Sigmoid colon (tissue), 7 donors: Measurements from ENCODE around the gene MCTP1. TPM values are rescaled to one million over a fixed set of nuclear protein-coding genes. Genes with fewer than 3 reads are reported as not detected.

ENCODE experiments used
- DNase-seq: peaks from one replicate; pipeline ENCODE4 v3.0.0-alpha.2; 2019
- H3K27ac ChIP-seq, 4 donors: fragments of 200-600 bp; sonication (generic); one replicate each; pipeline ENCODE4 v1.5.1; 2016 to 2019; ENCODE audit warnings: mild to moderate bottlenecking in 1 of 4
- H3K27me3 ChIP-seq, 3 donors: fragments of 200-600 bp; sonication (generic); one replicate each; pipeline ENCODE4 v1.5.1; 2019; ENCODE audit warnings: mild to moderate bottlenecking in 1 of 3
- H3K36me3 ChIP-seq, 4 donors: fragments of 200-600 bp; sonication (generic); one replicate each; pipeline ENCODE4 v1.5.1; 2016 to 2019
- H3K4me1 ChIP-seq, 4 donors: fragments of 200-600 bp; sonication (generic); one replicate each; pipeline ENCODE4 v1.5.1; 2017 to 2019
- H3K4me3 ChIP-seq, 4 donors: fragments of 200-600 bp; sonication (generic); one replicate each; pipeline ENCODE4 v1.5.1; 2017 to 2019; ENCODE audit warnings: mild to moderate bottlenecking in 2 of 4, moderate library complexity in 1 of 4
- H3K9me3 ChIP-seq, 4 donors: fragments of 200-600 bp in 3 of 4; sonication (generic) in 3 of 4; one replicate each; pipeline versions ENCODE4 v1.5.1 to v1.6.1; 2013 to 2019
- CTCF ChIP-seq, 4 experiments: fragments of 450-650 bp in 3 of 4; fragments of 200-600 bp in 1 of 4; IDR thresholded peaks; one replicate each; pipeline ENCODE4 v1.5.1; 2016 to 2019; ENCODE audit warnings: antibody characterized with exemption in 4 of 4, mild to moderate bottlenecking in 3 of 4, moderate library complexity in 2 of 4
- EP300 ChIP-seq, 4 donors: sonication (generic); formaldehyde crosslinking; IDR thresholded peaks; one replicate each; pipeline ENCODE4 v1.6.1; 2017; ENCODE audit warnings: antibody characterized with exemption in 4 of 4
- POLR2A ChIP-seq, 2 donors: fragments of 450-650 bp; IDR thresholded peaks; one replicate each; pipeline ENCODE4 v1.6.1; 2016; ENCODE audit warnings: antibody characterized with exemption in 2 of 2, mild to moderate bottlenecking in 2 of 2, moderate library complexity in 2 of 2
- POLR2AphosphoS5 ChIP-seq, 4 donors: sonication (generic); formaldehyde crosslinking; IDR thresholded peaks; one replicate each; pipeline ENCODE4 v1.6.1; 2017; ENCODE audit warnings: antibody characterized with exemption in 4 of 4
- WGBS, 2 donors: extraction: QIAGEN DNeasy Blood & Tissue Kit; methylation state at CpG; one replicate each; pipeline ENCODE4 v1.1.7; 2013; 5-methylcytosine and 5-hydroxymethylcytosine counted together
- intact Hi-C: fragments of 100-400 bp; cut with DNase I; formaldehyde crosslinking; loops from one replicate; pipeline ENCODE4 v1.15.1; 2023
- polyA plus RNA-seq, 3 donors: library from polyadenylated mRNA; stranded (reverse); fragments of 200-250 nt; gene quantifications; one replicate each; pipeline ENCODE4 v1.2.3, GENCODE V29; 2013
- total RNA-seq, 4 donors: library from RNA; depleted of rRNA; stranded (reverse); fragments of >200 nt; gene quantifications; one replicate each; pipeline ENCODE4 v1.1.0, GENCODE V29; 2016
- donor health status: healthy with polysubstance abuse.
- donor health status: Bipolar disorder and iron deficiency.
- donor health status: healthy.

Gene MCTP1
- total and polyA plus RNA-seq, 7 donors = 2.1 to 20.5 (median 12.5) TPM

- no peaks in the 10 kb centered on the region for H3K4me1 ChIP-seq
- 25 to 65% methylated on average over 1 of the region's 1 CpG for WGBS, 2 donors
- DNase-seq = no peak
- H3K4me3 ChIP-seq = no peak overlapping the region
- no peak overlapping the region for H3K27ac ChIP-seq
- TF ChIP-seq CTCF (IDR thresholded peaks at IDR 0.05) (no peak), EP300 (IDR thresholded peaks at IDR 0.05) (no peak), POLR2A (IDR thresholded peaks at IDR 0.05) (no peak), POLR2AphosphoS5 (IDR thresholded peaks at IDR 0.05) (no peak)
- intact Hi-C loops = no loop called here
- no peaks in the 10 kb centered on the region for H3K36me3 ChIP-seq
- no peaks in the 10 kb centered on the region for H3K27me3 ChIP-seq
- no peaks in the 10 kb centered on the region for H3K9me3 ChIP-seq
Measured at GRCh38 chr5:95050708-95051107, 234.2 kb downstream of the MCTP1 start.

GRCh38 chr5:95048628-95049027, 236.3 kb downstream of the MCTP1 start:
- 61 to 75% methylated on average over 1 of the region's 1 CpG for WGBS, 2 donors
- Histone ChIP-seq H3K4me1 (peaks cover 0 to 3% (median 0%) of the 10 kb centered on the region in 4 donors), H3K27ac (no peak overlapping the region), H3K9me3 (no peaks in the 10 kb centered on the region), H3K36me3 (no peaks in the 10 kb centered on the region), H3K27me3 (no peaks in the 10 kb centered on the region), H3K4me3 (no peak overlapping the region)
- intact Hi-C loops = no loop called here
- no peak for TF ChIP-seq POLR2AphosphoS5 (IDR thresholded peaks at IDR 0.05)
- TF ChIP-seq POLR2A (IDR thresholded peaks at IDR 0.05) = no peak
- TF ChIP-seq EP300 (IDR thresholded peaks at IDR 0.05) = no peak
- no peak for TF ChIP-seq CTCF (IDR thresholded peaks at IDR 0.05)
- DNase-seq = no peak

GRCh38 chr5:95045181-95045965, 239.5 kb downstream of the MCTP1 start:
- no peak for DNase-seq
- no peaks in the 10 kb centered on the region for H3K36me3 ChIP-seq
- H3K9me3 ChIP-seq = no peaks in the 10 kb centered on the region
- TF ChIP-seq EP300 (IDR thresholded peaks at IDR 0.05) (no peak), CTCF (IDR thresholded peaks at IDR 0.05) (no peak), POLR2A (IDR thresholded peaks at IDR 0.05) (no peak), POLR2AphosphoS5 (IDR thresholded peaks at IDR 0.05) (no peak)
- intact Hi-C loops = no loop called here
- WGBS, 2 donors = 57 to 68% methylated on average over 5 of the region's 5 CpGs
- H3K4me1 ChIP-seq = peaks cover 0 to 3% (median 0%) of the 10 kb centered on the region in 4 donors
- no peak overlapping the region for H3K27ac ChIP-seq
- no peak overlapping the region for H3K4me3 ChIP-seq
- no peaks in the 10 kb centered on the region for H3K27me3 ChIP-seq

GRCh38 chr5:95044096-95044495, 240.8 kb downstream of the MCTP1 start:
- no peak for TF ChIP-seq POLR2AphosphoS5 (IDR thresholded peaks at IDR 0.05)
- WGBS, 2 donors = 63 to 70% methylated on average over 2 of the region's 2 CpGs
- Histone ChIP-seq H3K27ac (no peak overlapping the region), H3K36me3 (no peaks in the 10 kb centered on the region), H3K9me3 (no peaks in the 10 kb centered on the region), H3K27me3 (no peaks in the 10 kb centered on the region), H3K4me1 (peaks cover 0 to 3% (median 0%) of the 10 kb centered on the region in 4 donors), H3K4me3 (no peak overlapping the region)
- intact Hi-C loops = no loop called here
- DNase-seq = no peak

GRCh38 chr5:95043648-95044047, 241.2 kb downstream of the MCTP1 start:
- intact Hi-C loops = no loop called here
- 61 to 67% methylated on average over 3 of the region's 3 CpGs for WGBS, 2 donors

More at GRCh38 chr5:95043648-95044047, 241.2 kb downstream of the MCTP1 start:
- Histone ChIP-seq H3K4me3 (no peak overlapping the region), H3K9me3 (no peaks in the 10 kb centered on the region), H3K27me3 (no peaks in the 10 kb centered on the region), H3K27ac (no peak overlapping the region), H3K36me3 (no peaks in the 10 kb centered on the region), H3K4me1 (peaks cover 0 to 3% (median 0%) of the 10 kb centered on the region in 4 donors)
- TF ChIP-seq POLR2A (IDR thresholded peaks at IDR 0.05) (no peak), POLR2AphosphoS5 (IDR thresholded peaks at IDR 0.05) (no peak), EP300 (IDR thresholded peaks at IDR 0.05) (no peak), CTCF (IDR thresholded peaks at IDR 0.05) (no peak)
- DNase-seq = no peak
